A549 (cell line): Measurements from ENCODE around the gene PCSK5. TPM values are rescaled to one million over a fixed set of nuclear protein-coding genes. Genes with fewer than 3 reads are reported as not detected.

Experiments
- ATAC-seq, 2 experiments: fragments of 200-7000 bp in 1 of 2; fragments of >200 bp in 1 of 2; cut with Nextera tagmentation in 1 of 2; cut with Tn5 transposase in 1 of 2; 3 replicates each; pipeline versions ENCODE4 v1.8.0 to v1.9.1; 2018 to 2020; ENCODE audit warnings: mild to moderate bottlenecking in 1 of 2, moderate library complexity in 1 of 2
- CTCF ChIA-PET: fragments of 300-600 bp; sonication (Branson Sonifier 250); formaldehyde crosslinking; extraction: SDS; loops from one replicate; lab custom pipeline; 2021; ENCODE audit warnings: antibody characterized with exemption, inconsistent platforms; lab: Yijun Ruan, JAX
- POLR2A ChIA-PET: fragments of 350-600 bp; formaldehyde crosslinking; extraction: SDS; loops from one replicate; lab custom pipeline; 2021; ENCODE audit warnings: antibody characterized with exemption, inconsistent platforms; lab: Yijun Ruan, JAX
- DNase-seq, 2 experiments: peaks; one replicate each; pipeline versions ENCODE4 v3.0.0 to v3.0.0-alpha.2; 2011 to 2016; ENCODE audit warnings: low read depth in 1 of 2, low spot score in 1 of 2
- FAIRE-seq: peaks from 2 replicates; lab custom pipeline; 2011; peaks lifted over from hg19 to GRCh38; lab: Jason Lieb, UNC
- H3K27ac ChIP-seq, 2 experiments: fragments of >200 bp; sonication (Bioruptor Twin); formaldehyde crosslinking; 3 replicates each; pipeline ENCODE4 v1.5.1; 2016 to 2017
- H3K4me1 ChIP-seq: fragments of >200 bp; sonication (Bioruptor Twin); formaldehyde crosslinking; 3 replicates; pipeline ENCODE4 v1.6.1; 2016
- H3K4me2 ChIP-seq: fragments of >200 bp; sonication (Bioruptor Twin); formaldehyde crosslinking; 3 replicates; pipeline ENCODE4 v1.6.1; 2016
- H3K4me3 ChIP-seq: fragments of >200 bp; sonication (Bioruptor Twin); formaldehyde crosslinking; 3 replicates; pipeline ENCODE4 v1.5.1; 2016
- H3K9me3 ChIP-seq: fragments of >200 bp; sonication (Bioruptor Twin); formaldehyde crosslinking; 3 replicates; pipeline ENCODE4 v1.6.1; 2016
- BHLHE40 ChIP-seq: IDR thresholded peaks from 2 replicates; pipeline ENCODE4 v1.6.1; 2012; ENCODE audit warnings: low read depth, low read length, inconsistent platforms
- CBX2 ChIP-seq: fragments of 200-600 bp; sonication (generic); IDR thresholded peaks from 2 replicates; pipeline ENCODE4 v1.6.1; 2016; ENCODE audit warnings: low read depth, mild to moderate bottlenecking, borderline replicate concordance
- CHD4 ChIP-seq: fragments of 200-600 bp; sonication (generic); IDR thresholded peaks from 2 replicates; pipeline ENCODE4 v1.6.1; 2016; ENCODE audit warnings: antibody characterized with exemption, mild to moderate bottlenecking, borderline replicate concordance
- E2F6 ChIP-seq: IDR thresholded peaks from 2 replicates; pipeline ENCODE4 v1.6.1; 2012; ENCODE audit warnings: low read depth, borderline replicate concordance
- EHF ChIP-seq: fragments of 250-450 bp; sonication (Bioruptor Pico); IDR thresholded peaks from 2 replicates; pipeline ENCODE4 v1.5.0; 2020; ENCODE audit warnings: mild to moderate bottlenecking
- EHMT2 ChIP-seq: fragments of 200-600 bp; sonication (generic); IDR thresholded peaks from 2 replicates; pipeline ENCODE4 v1.6.1; 2016; ENCODE audit warnings: antibody characterized with exemption, low read depth, mild to moderate bottlenecking, moderate library complexity
- ELK1 ChIP-seq: fragments of 150-350 bp; IDR thresholded peaks from 2 replicates; pipeline ENCODE4 v1.6.1; 2014; ENCODE audit warnings: low read depth, mild to moderate bottlenecking, low read length
- FOSB ChIP-seq: fragments of 250-450 bp; sonication (Bioruptor Pico); IDR thresholded peaks from 2 replicates; pipeline ENCODE4 v1.5.0; 2020; ENCODE audit warnings: mild to moderate bottlenecking, moderate library complexity
- FOSL2 ChIP-seq, 2 experiments: fragments of 450-650 bp in 1 of 2; fragments of >200 bp in 1 of 2; sonication (Bioruptor Twin) in 1 of 2; formaldehyde crosslinking; IDR thresholded peaks; 2 replicates each; pipeline versions ENCODE4 v1.5.0 to v1.6.1; 2016 to 2020; ENCODE audit warnings: mild to moderate bottlenecking in 1 of 2, moderate library complexity in 1 of 2
- GATA3 ChIP-seq: IDR thresholded peaks from 2 replicates; pipeline ENCODE4 v1.6.1; 2012; ENCODE audit warnings: borderline replicate concordance
- HEYL ChIP-seq: fragments of 250-450 bp; sonication (Bioruptor Pico); IDR thresholded peaks from 2 replicates; pipeline ENCODE4 v1.8.0; 2021; ENCODE audit warnings: mild to moderate bottlenecking, moderate library complexity
- HOXB5 ChIP-seq: fragments of 250-450 bp; sonication (Bioruptor Pico); IDR thresholded peaks from 2 replicates; pipeline ENCODE4 v1.5.0; 2020; ENCODE audit warnings: mild to moderate bottlenecking, moderate library complexity
- NFE2L2 ChIP-seq: fragments of 150-350 bp; conservative IDR thresholded peaks from 2 replicates; pipeline ENCODE4 v1.6.1; 2014; ENCODE audit warnings: low read length
- PHF8 ChIP-seq: fragments of 200-600 bp; sonication (generic); IDR thresholded peaks from 2 replicates; pipeline ENCODE4 v1.6.1; 2016; ENCODE audit warnings: low read depth, mild to moderate bottlenecking, antibody characterized with exemption, moderate library complexity, borderline replicate concordance
- RCOR1 ChIP-seq: fragments of 150-350 bp; IDR thresholded peaks from 2 replicates; pipeline ENCODE4 v1.6.1; 2014; ENCODE audit warnings: antibody characterized with exemption, low read length, low read depth
- REST ChIP-seq: fragments of 200-600 bp; sonication (generic); IDR thresholded peaks from 2 replicates; pipeline ENCODE4 v1.6.1; 2016; ENCODE audit warnings: antibody characterized with exemption, mild to moderate bottlenecking, moderate library complexity
- RFX5 ChIP-seq: fragments of 450-650 bp; IDR thresholded peaks from 2 replicates; pipeline ENCODE4 v1.7.1; 2014; ENCODE audit warnings: antibody characterized with exemption, mild to moderate bottlenecking, moderate library complexity
- TFCP2L1 ChIP-seq: fragments of 250-450 bp; sonication (Bioruptor Pico); IDR thresholded peaks from 2 replicates; pipeline ENCODE4 v1.5.0; 2021; ENCODE audit warnings: mild to moderate bottlenecking
- ZFP36 ChIP-seq: fragments of 450-650 bp; IDR thresholded peaks from 2 replicates; pipeline ENCODE4 v1.6.1; 2014; ENCODE audit warnings: borderline replicate concordance; ENCODE audit not compliant: partially characterized antibody
- WGBS: methylation state at CpG from one replicate; pipeline ENCODE4 v1.1.6; 2017; ENCODE audit errors: missing lambda C conversion rate; 5-methylcytosine and 5-hydroxymethylcytosine counted together
- polyA plus RNA-seq, 4 experiments: library from polyadenylated mRNA; depleted of rRNA in 3 of 4; stranded (reverse); fragments of >200 nt; fragmentation: RNase III in 1 of 4; extraction: RNeasy Plus Mini Kit Qiagen cat#74134 plus additional on column Dnase treatment in 1 of 4; gene quantifications; 2 replicates in 3 of 4; 3 replicates in 1 of 4; pipeline ENCODE4 v1.2.3, GENCODE V29; 2011 to 2017
- TF ChIP-seq, protein P1 (sequence below): fragments of >200 bp; sonication (Bioruptor Twin); formaldehyde crosslinking; IDR thresholded peaks from 3 replicates; pipeline ENCODE4 v1.6.1; 2016
- TF ChIP-seq, protein P2 (sequence below): fragments of >200 bp; sonication (Bioruptor Twin); formaldehyde crosslinking; IDR thresholded peaks from 3 replicates; pipeline ENCODE4 v1.5.1; 2016

The PCSK5 gene
- polyA plus RNA-seq, 2 of the 4 experiments (the other 2 are of a cell fraction) = 1.3 to 6.7 TPM

DNA sequence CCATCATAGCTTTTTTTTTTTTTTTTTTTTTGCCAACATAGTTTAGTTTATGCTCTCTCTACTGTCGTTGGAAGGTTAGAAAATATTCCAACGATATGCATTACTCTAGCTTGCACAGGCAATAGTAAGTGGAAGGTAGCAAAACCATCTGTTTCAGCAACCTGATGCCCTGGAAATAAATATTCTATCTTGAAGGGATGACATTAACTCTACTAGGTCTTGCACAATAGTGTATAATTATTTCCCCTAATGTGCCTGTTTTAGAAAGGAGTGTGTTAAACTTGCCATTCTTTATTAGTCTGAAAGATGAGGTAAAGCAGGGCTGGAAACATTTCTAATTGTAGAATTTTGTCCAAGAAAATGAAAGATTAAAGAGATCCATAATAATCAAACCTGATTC is 111.0 kb downstream of the PCSK5 start:
- H3K4me2 ChIP-seq = no peak overlapping the region
- H3K4me1 ChIP-seq = no peaks in the 10 kb centered on the region; the same call in 2 of the 3 replicates
- TF ChIP-seq BHLHE40 = no peak
- no peak for TF ChIP-seq NFE2L2
- FAIRE-seq (no peak), DNase-seq (no peak), ATAC-seq (no peak)
- no peak overlapping the region for H3K4me3 ChIP-seq
- CTCF ChIA-PET = no interaction called here
- 17% methylated on average over 2 of the region's 2 CpGs for WGBS
- POLR2A ChIA-PET = interaction anchor here (0.6 kb wide), 1 partner anchor 135 kb away, joined by 4 read pairs; no protein-coding TSS in a partner anchor
- H3K9me3 ChIP-seq = no peaks in the 10 kb centered on the region
- no peak overlapping the region for H3K27ac ChIP-seq

GRCh38 chr9:76003041-76003440 is 112.6 kb downstream of the PCSK5 start:
- Histone ChIP-seq H3K4me3 (no peak overlapping the region), H3K9me3 (no peaks in the 10 kb centered on the region), H3K4me2 (no peak overlapping the region), H3K27ac (no peak overlapping the region), H3K4me1 (no peaks in the 10 kb centered on the region)
- ATAC-seq (no peak), DNase-seq (no peak), FAIRE-seq (no peak)
- TF ChIP-seq, protein P1, sequence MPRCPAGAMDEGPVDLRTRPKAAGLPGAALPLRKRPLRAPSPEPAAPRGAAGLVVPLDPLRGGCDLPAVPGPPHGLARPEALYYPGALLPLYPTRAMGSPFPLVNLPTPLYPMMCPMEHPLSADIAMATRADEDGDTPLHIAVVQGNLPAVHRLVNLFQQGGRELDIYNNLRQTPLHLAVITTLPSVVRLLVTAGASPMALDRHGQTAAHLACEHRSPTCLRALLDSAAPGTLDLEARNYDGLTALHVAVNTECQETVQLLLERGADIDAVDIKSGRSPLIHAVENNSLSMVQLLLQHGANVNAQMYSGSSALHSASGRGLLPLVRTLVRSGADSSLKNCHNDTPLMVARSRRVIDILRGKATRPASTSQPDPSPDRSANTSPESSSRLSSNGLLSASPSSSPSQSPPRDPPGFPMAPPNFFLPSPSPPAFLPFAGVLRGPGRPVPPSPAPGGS = no peak
- POLR2A ChIA-PET = no interaction called here
- CTCF ChIA-PET = no interaction called here
- WGBS = 42% methylated on average over 5 of the region's 5 CpGs

DNA sequence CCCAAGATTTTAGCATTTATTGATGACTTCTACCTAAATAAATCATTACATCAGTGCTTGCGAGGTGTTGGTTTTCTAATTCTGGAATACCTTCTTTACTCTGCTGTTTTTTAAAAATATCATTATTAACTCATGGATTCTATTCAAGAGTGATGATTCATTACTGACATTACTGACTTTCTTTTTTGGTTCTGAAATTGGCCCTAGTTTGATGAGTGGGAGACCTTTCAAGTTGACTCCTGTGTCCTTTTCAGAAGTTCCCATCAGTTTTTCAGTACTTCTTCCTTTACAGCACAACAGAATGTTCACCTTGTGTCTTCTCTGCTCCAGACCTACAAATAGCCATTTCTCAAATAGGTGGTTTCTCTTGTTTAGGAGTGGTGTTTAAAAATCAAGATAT is 114.1 kb downstream of the PCSK5 start:
- no peak for ATAC-seq
- CTCF ChIA-PET = no interaction called here
- FAIRE-seq = no peak
- DNase-seq = no peak
- no peak overlapping the region for H3K27ac ChIP-seq
- no peak overlapping the region for H3K4me3 ChIP-seq
- H3K4me2 ChIP-seq = no peak overlapping the region
- no peaks in the 10 kb centered on the region for H3K4me1 ChIP-seq
- no peak for TF ChIP-seq CHD4
- no peak for TF ChIP-seq RFX5
- TF ChIP-seq, protein P2, sequence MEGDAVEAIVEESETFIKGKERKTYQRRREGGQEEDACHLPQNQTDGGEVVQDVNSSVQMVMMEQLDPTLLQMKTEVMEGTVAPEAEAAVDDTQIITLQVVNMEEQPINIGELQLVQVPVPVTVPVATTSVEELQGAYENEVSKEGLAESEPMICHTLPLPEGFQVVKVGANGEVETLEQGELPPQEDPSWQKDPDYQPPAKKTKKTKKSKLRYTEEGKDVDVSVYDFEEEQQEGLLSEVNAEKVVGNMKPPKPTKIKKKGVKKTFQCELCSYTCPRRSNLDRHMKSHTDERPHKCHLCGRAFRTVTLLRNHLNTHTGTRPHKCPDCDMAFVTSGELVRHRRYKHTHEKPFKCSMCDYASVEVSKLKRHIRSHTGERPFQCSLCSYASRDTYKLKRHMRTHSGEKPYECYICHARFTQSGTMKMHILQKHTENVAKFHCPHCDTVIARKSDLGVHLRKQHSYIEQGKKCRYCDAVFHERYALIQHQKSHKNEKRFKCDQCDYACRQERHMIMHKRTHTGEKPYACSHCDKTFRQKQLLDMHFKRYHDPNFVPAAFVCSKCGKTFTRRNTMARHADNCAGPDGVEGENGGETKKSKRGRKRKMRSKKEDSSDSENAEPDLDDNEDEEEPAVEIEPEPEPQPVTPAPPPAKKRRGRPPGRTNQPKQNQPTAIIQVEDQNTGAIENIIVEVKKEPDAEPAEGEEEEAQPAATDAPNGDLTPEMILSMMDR = no peak
- TF ChIP-seq RCOR1 = no peak
- TF ChIP-seq, protein P1 = no peak
- TF ChIP-seq E2F6 = no peak
- TF ChIP-seq CBX2 = no peak
- TF ChIP-seq EHMT2 = no peak
- no peak for TF ChIP-seq GATA3
- no peak for TF ChIP-seq PHF8
- no peak for TF ChIP-seq EHF
- no peak for TF ChIP-seq HOXB5 (CRISPR knock-in tag)
- no peak for TF ChIP-seq TFCP2L1 (CRISPR knock-in tag)
- TF ChIP-seq ZFP36 = no peak
- no peak for TF ChIP-seq REST
- no peak for TF ChIP-seq ELK1
- no peak for TF ChIP-seq FOSL2 (IDR thresholded peaks at IDR 0.05)
- no peak for TF ChIP-seq FOSL2 (CRISPR knock-in tag; IDR thresholded peaks at IDR 0.05)
- no peak for TF ChIP-seq HEYL
- TF ChIP-seq FOSB = no peak
- POLR2A ChIA-PET = no interaction called here
- 62% methylated on average over 1 of the region's 1 CpG for WGBS
- no peaks in the 10 kb centered on the region for H3K9me3 ChIP-seq
